OCI-LY7 (cell line): ENCODE results near the gene GATB. TPM values are rescaled to one million over a fixed set of nuclear protein-coding genes. Genes with fewer than 3 reads are reported as not detected.

ENCODE experiments used
- BruUV-seq: library from RNA; stranded (reverse); fragments of 400-500 nt; replicated peaks from 2 replicates; lab custom pipeline; 2021; lab: Mats Ljungman, UMichigan
- CTCF ChIA-PET: fragments of 300-600 bp; sonication (Branson Sonifier 250); formaldehyde crosslinking; loops from one replicate; lab custom pipeline; 2022; ENCODE audit warnings: antibody characterized with exemption; ENCODE audit not compliant: unreplicated experiment; lab: Charles Lee
- POLR2A ChIA-PET: fragments of 300-600 bp; sonication (Branson Sonifier 250); formaldehyde crosslinking; loops from one replicate; lab custom pipeline; 2022; ENCODE audit warnings: antibody characterized with exemption; lab: Charles Lee
- DNase-seq: peaks from one replicate; pipeline ENCODE4 v3.0.0-alpha.2; 2015; ENCODE audit warnings: low spot score
- H2AFZ ChIP-seq: fragments of 200-600 bp; sonication (generic), shearing (Covaris generic); 2 replicates; pipeline ENCODE4 v1.6.1; 2014; ENCODE audit warnings: mild to moderate bottlenecking, antibody characterized with exemption, low read length, moderate library complexity
- H3K27ac ChIP-seq: fragments of 200-600 bp; sonication (generic); 2 replicates; pipeline ENCODE4 v1.5.1; 2014; ENCODE audit warnings: mixed run types, low read depth, mild to moderate bottlenecking, moderate library complexity, low read length, inconsistent platforms; ENCODE audit not compliant: poor library complexity, severe bottlenecking
- H3K36me3 ChIP-seq: fragments of 200-600 bp; sonication (generic); 2 replicates; pipeline ENCODE4 v1.6.1; 2014; ENCODE audit warnings: mild to moderate bottlenecking, antibody characterized with exemption, low read length, moderate library complexity, mixed read lengths; ENCODE audit not compliant: insufficient read depth
- H3K4me1 ChIP-seq: fragments of 200-600 bp; sonication (generic); 2 replicates; pipeline ENCODE4 v1.5.1; 2014; ENCODE audit warnings: mild to moderate bottlenecking, low read length; ENCODE audit not compliant: insufficient read depth, poor library complexity, severe bottlenecking
- H3K4me2 ChIP-seq: fragments of 200-600 bp; sonication (generic); 2 replicates; pipeline ENCODE4 v1.6.1; 2014; ENCODE audit warnings: mild to moderate bottlenecking, low read length
- H3K4me3 ChIP-seq: fragments of 200-600 bp; sonication (generic); 2 replicates; pipeline ENCODE4 v1.5.1; 2014; ENCODE audit warnings: mild to moderate bottlenecking, low read depth, low read length; ENCODE audit not compliant: poor library complexity, severe bottlenecking
- H3K79me2 ChIP-seq: fragments of 200-600 bp; sonication (generic); 2 replicates; pipeline ENCODE4 v1.6.1; 2016; ENCODE audit warnings: low read depth, mild to moderate bottlenecking, low read length, moderate library complexity, mixed read lengths; ENCODE audit not compliant: insufficient read depth
- H3K9me2 ChIP-seq: fragments of 200-600 bp; sonication (generic); 2 replicates; pipeline ENCODE4 v1.6.1; 2016; ENCODE audit warnings: mild to moderate bottlenecking, low read length, mixed read lengths; ENCODE audit not compliant: insufficient read depth
- H3K9me3 ChIP-seq: fragments of 200-600 bp; sonication (generic); 2 replicates; pipeline ENCODE4 v1.6.1; 2014; ENCODE audit warnings: mild to moderate bottlenecking, mixed run types, low read length, mixed read lengths
- H4K20me1 ChIP-seq: fragments of 200-600 bp; sonication (generic); 2 replicates; pipeline ENCODE4 v1.6.1; 2014; ENCODE audit warnings: mild to moderate bottlenecking, antibody characterized with exemption, low read length, moderate library complexity, mixed read lengths; ENCODE audit not compliant: insufficient read depth
- CTCF ChIP-seq: fragments of 200-600 bp; sonication (generic); conservative IDR thresholded peaks from 2 replicates; pipeline ENCODE4 v1.5.1; 2014; ENCODE audit warnings: mild to moderate bottlenecking, antibody characterized with exemption, low read length, moderate library complexity, mixed read lengths
- EZH2phosphoT487 ChIP-seq: fragments of 200-600 bp; sonication (generic); IDR thresholded peaks from 2 replicates; pipeline ENCODE4 v1.6.1; 2018; ENCODE audit warnings: low read depth, borderline replicate concordance, mild to moderate bottlenecking, mixed run types, antibody characterized with exemption, low read length, moderate library complexity, mixed read lengths
- intact Hi-C: fragments of 100-400 bp; cut with micrococcal nuclease; formaldehyde crosslinking; loops from one replicate; pipeline ENCODE4 v1.10.0; 2022; ENCODE audit not compliant: unreplicated experiment
- total RNA-seq, 2 experiments: library from RNA; depleted of rRNA in 1 of 2; stranded (reverse); fragments of >200 nt in 1 of 2; shearing (Covaris generic) in 1 of 2; gene quantifications; 2 replicates each; pipeline ENCODE4 v1.2.3, GENCODE V29; 2014 to 2022

GATB gene
- total RNA-seq, 2 experiments from 2014 or later, result 24.6 to 26.5 TPM

- POLR2A ChIA-PET, result interaction anchor here (1.0 kb wide), 1 partner anchor 8 kb away, joined by 3 read pairs; no protein-coding TSS in a partner anchor
Observed at GRCh38 chr4:151694961-151695720, 65.7 kb downstream of the GATB start.

GRCh38 chr4:151692821-151693673, 67.8 kb downstream of the GATB start:
- BruUV-seq, result no TSS peak
- Histone ChIP-seq H3K9me2 (no peaks in the 10 kb centered on the region), H3K36me3 (no peaks in the 10 kb centered on the region), H3K79me2 (no peaks in the 10 kb centered on the region), H4K20me1 (no peaks in the 10 kb centered on the region), H3K9me3 (no peaks in the 10 kb centered on the region), H2AFZ (no peak overlapping the region), H3K4me3 (no peak overlapping the region), H3K4me1 (no peaks in the 10 kb centered on the region), H3K27ac (no peak overlapping the region), H3K4me2 (no peak overlapping the region)
- POLR2A ChIA-PET, result interaction anchor here (1.1 kb wide), 1 partner anchor 44 kb away, joined by 4 read pairs; no protein-coding TSS in a partner anchor
- no peak for DNase-seq
- CTCF ChIA-PET, result no interaction called here
- intact Hi-C loops, result no loop called here
- TF ChIP-seq CTCF (no peak), EZH2phosphoT487 (no peak)

More at GRCh38 chr4:151694961-151695720, 65.7 kb downstream of the GATB start:
- Histone ChIP-seq H2AFZ (no peak overlapping the region), H3K79me2 (no peaks in the 10 kb centered on the region), H3K9me2 (no peaks in the 10 kb centered on the region), H3K4me1 (no peaks in the 10 kb centered on the region), H3K4me2 (no peak overlapping the region), H3K36me3 (no peaks in the 10 kb centered on the region; the same call in 1 of the 2 replicates), H3K27ac (no peak overlapping the region), H4K20me1 (no peaks in the 10 kb centered on the region), H3K4me3 (no peak overlapping the region), H3K9me3 (no peaks in the 10 kb centered on the region)
- TF ChIP-seq EZH2phosphoT487 (no peak), CTCF (no peak)
- intact Hi-C loops, result no loop called here
- no peak for DNase-seq
- no TSS peak for BruUV-seq
- CTCF ChIA-PET, result no interaction called here
